ENCODE measurements around the gene SIN3A. TPM values are rescaled to one million over a fixed set of nuclear protein-coding genes. Genes with fewer than 3 reads are reported as not detected.
"Not testable (repeated sequence)": the region's sequence is repeated elsewhere in the genome, so short reads cannot be mapped to it uniquely, and the experiment has no call there.

The SIN3A gene
- total RNA-seq, 1 donor from 2014 or later, result 16.5 TPM

DNA sequence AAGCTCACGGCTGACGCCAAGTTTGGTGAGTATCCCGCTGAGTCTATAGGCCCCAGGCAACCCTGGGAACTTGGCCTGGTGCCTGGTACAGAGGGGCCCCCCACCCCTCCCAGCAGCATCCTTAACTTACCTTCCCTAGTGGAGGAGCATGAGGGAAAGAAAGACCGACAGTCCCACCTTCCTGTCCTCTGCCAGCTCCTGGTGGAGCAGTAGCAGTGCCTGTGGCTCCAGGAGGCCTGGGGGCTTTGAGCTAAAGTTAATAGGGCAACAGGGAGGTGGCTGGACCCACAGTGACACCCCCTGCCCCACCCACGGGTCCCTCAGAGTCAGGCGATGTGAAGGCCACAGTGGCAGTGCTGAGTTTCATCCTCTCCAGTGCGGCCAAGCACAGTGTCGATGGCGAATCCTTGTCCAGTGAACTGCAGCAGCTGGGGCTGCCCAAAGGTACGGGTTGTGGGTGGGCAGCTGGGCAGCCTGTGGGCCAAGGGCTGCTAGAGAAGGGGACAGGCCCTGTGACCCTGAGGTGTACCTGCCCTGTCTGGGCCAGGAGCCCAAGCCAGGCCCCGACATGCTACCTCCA lies 112.7 kb downstream of the SIN3A start:
- no peak for DNase-seq (ENCODE audit: low read depth)
- H3K4me3 ChIP-seq (ENCODE audit: low read depth, low read length), result no peak overlapping the region

DNA sequence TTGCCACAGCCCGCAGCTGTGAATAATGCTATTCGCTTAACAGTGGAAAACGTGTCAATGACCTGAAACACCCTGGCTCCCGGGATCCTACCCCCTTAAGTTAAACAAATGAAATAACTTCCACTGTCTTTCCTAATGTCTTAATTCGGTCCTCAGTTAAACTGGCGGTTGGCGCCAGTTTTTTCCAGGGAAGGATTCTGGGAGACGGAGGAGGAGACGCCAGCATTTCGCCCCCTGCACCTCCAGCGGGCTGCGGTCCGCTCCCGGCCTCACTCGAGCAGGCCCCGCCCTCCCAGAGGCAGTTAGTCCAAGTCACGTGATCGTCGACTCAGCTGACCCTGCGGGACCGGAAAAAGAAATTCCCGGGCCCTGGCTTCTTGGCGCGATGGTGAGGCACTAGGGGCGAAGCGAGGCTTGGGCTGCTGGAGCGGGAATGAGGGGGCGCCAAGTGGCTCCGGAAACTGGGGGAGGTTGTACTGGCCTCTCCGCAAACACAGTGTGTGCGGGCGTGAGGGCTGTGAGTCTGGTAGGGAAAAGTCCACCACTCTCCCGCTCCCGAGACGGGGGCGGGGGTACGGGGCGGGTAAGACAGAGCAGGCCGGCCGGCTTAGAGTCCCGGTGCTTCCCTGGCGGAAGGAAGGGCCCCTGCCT lies 115.7 kb downstream of the SIN3A start, which contains the start of gene COMMD4:
COMMD4 (plus strand) TSS at position 359 of the 651 bp plus-strand sequence; CDS start at position 386, 27 bp downstream.
- H3K27me3 ChIP-seq (ENCODE audit: control insufficient read depth, insufficient read depth, low read length), result no peaks in the 10 kb centered on the region
- H3K36me3 ChIP-seq (ENCODE audit: control insufficient read depth, insufficient read depth, low read length), result no peaks in the 10 kb centered on the region
- peak within 1 kb of the TSS; percentile 73 for H3K4me3 ChIP-seq (ENCODE audit: low read depth, low read length)
- DNase-seq (ENCODE audit: low read depth), result peak; percentile 66
- TF ChIP-seq, protein P1, sequence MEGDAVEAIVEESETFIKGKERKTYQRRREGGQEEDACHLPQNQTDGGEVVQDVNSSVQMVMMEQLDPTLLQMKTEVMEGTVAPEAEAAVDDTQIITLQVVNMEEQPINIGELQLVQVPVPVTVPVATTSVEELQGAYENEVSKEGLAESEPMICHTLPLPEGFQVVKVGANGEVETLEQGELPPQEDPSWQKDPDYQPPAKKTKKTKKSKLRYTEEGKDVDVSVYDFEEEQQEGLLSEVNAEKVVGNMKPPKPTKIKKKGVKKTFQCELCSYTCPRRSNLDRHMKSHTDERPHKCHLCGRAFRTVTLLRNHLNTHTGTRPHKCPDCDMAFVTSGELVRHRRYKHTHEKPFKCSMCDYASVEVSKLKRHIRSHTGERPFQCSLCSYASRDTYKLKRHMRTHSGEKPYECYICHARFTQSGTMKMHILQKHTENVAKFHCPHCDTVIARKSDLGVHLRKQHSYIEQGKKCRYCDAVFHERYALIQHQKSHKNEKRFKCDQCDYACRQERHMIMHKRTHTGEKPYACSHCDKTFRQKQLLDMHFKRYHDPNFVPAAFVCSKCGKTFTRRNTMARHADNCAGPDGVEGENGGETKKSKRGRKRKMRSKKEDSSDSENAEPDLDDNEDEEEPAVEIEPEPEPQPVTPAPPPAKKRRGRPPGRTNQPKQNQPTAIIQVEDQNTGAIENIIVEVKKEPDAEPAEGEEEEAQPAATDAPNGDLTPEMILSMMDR (IDR thresholded peaks at IDR 0.05; ENCODE audit: insufficient read depth, low read length, poor library complexity, severe bottlenecking), result no peak

More for the DNA sequence above, 112.7 kb downstream of the SIN3A start:
- Histone ChIP-seq H3K36me3 (ENCODE audit: control insufficient read depth, insufficient read depth, low read length) (no peaks in the 10 kb centered on the region), H3K27me3 (ENCODE audit: control insufficient read depth, insufficient read depth, low read length) (no peaks in the 10 kb centered on the region)
- TF ChIP-seq, protein P1 (IDR thresholded peaks at IDR 0.05; ENCODE audit: insufficient read depth, low read length, poor library complexity, severe bottlenecking), result no peak

DNA sequence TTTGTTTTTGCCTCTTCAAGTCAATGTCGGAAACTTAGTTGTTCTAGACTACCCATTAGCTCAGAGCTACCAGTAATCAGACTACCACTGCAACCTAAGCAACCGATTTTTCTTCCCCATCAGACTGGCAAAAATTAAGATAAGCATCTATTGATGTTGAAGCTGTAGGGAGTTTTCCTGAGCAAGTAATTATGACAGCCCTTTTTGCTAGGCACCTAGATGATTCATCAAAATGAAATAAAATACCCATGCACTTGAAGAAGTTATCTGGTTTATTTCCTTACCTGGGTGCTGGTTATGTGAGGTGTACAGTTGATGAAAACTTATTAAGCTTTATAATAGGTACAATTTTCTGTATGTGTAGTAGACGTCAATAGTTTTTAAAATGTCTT lies 116.2 kb downstream of the SIN3A start:
- peak overlapping the region; percentile 31 for H3K4me3 ChIP-seq (ENCODE audit: low read depth, low read length)
- TF ChIP-seq, protein P1 (IDR thresholded peaks at IDR 0.05; ENCODE audit: insufficient read depth, low read length, poor library complexity, severe bottlenecking), result no peak
- H3K27me3 ChIP-seq (ENCODE audit: control insufficient read depth, insufficient read depth, low read length), result no peaks in the 10 kb centered on the region
- DNase-seq (ENCODE audit: low read depth), result no peak
- H3K36me3 ChIP-seq (ENCODE audit: control insufficient read depth, insufficient read depth, low read length), result no peaks in the 10 kb centered on the region

DNA sequence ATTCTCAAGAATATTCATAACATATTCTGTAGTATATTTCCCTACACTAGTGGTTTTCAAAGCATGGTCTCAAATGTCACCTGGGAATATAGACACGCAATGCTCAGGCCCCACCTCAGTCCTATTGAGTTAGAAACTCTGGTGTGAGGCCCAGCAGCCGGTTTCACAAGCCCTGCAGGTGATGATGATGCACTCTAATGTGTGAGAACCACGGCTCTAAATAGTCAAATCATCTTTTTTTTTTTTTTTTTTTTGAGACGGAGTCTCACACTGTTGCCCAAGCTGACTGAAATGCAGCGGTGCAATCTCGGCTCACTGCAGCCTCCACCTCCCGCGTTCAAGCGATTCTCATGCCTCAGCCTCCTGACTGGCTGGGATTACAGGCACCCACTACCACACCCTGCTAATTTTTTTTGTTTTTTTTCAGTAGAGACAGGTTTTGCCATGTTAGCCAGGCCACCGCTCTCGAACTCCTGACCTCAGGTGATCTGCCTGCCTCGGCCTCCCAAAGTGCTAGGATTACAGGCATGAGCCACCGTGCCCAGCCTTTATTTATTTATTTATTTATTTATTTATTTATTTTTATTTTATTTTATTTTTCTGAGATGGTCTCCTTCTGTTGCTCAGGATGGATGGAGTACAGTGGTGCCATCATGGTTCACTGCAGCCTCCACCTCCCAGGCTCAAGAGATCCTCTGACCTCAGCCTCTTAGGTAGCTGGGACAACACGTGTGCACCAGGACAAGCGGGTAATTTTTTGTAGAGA lies 117.7 kb downstream of the SIN3A start:
- H3K36me3 ChIP-seq (ENCODE audit: control insufficient read depth, insufficient read depth, low read length); H3K27me3 ChIP-seq (ENCODE audit: control insufficient read depth, insufficient read depth, low read length); H3K4me3 ChIP-seq (ENCODE audit: low read depth, low read length); DNase-seq (ENCODE audit: low read depth): not testable (repeated sequence)

DNA sequence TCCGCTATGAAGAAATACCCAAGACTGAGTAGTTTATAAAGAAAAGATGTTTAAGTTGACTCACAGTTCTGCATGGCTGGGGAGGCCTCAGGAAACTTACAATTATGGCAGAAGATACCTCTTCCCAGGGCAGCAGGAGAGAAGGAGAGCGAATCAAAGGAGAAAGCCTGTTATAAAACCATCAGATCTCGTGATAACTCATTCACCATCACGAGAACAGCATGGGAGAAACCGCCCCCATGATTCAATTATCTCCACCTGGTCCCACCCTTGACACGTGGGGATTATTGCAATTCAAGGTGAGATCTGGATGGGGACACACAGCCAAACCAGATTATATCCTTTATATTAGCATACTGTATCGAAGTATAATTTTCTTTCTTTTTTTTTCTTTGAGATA lies 119.4 kb downstream of the SIN3A start:
- not testable (repeated sequence) for H3K27me3 ChIP-seq (ENCODE audit: control insufficient read depth, insufficient read depth, low read length); DNase-seq (ENCODE audit: low read depth); H3K4me3 ChIP-seq (ENCODE audit: low read depth, low read length); H3K36me3 ChIP-seq (ENCODE audit: control insufficient read depth, insufficient read depth, low read length)

DNA sequence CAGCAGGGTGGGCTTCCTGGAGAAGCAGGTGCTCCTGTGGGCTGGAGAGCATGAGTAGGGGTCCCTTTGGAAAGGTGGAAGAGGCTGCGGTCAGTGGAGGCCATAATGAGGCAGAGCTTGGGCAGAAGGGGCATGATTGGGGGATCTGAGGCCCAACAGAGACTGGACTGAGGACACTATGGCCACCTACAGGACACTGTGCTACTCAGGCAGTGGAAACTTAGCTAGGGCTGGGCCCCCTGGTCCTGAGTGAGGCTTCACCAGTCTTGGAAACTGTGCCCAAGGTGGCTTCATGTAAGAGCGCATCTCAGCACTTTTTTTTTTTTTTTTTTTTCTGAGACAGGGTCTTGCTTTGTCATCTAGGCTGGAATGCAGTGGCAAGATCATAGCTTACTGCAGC lies 121.9 kb downstream of the SIN3A start:
- Histone ChIP-seq H3K27me3 (ENCODE audit: control insufficient read depth, insufficient read depth, low read length) (no peaks in the 10 kb centered on the region), H3K36me3 (ENCODE audit: control insufficient read depth, insufficient read depth, low read length) (no peaks in the 10 kb centered on the region), H3K4me3 (ENCODE audit: low read depth, low read length) (no peak overlapping the region)
- TF ChIP-seq, protein P1 (IDR thresholded peaks at IDR 0.05; ENCODE audit: insufficient read depth, low read length, poor library complexity, severe bottlenecking), result no peak
- DNase-seq (ENCODE audit: low read depth), result no peak

Measured in kidney epithelial cell (primary cell).